K562 (cell line): Measurements from ENCODE around the gene ZNF680. TPM values are rescaled to one million over a fixed set of nuclear protein-coding genes. Genes with fewer than 3 reads are reported as not detected.

Experiments
- ATAC-seq: fragments of 200-7000 bp; cut with Tn5 transposase; 3 replicates; pipeline ENCODE4 v1.9.1; 2020; ENCODE audit warnings: moderate library complexity
- BruUV-seq: library from RNA; stranded (reverse); fragments of 400-500 nt; replicated peaks from 2 replicates; lab custom pipeline; 2021; lab: Mats Ljungman, UMichigan
- CTCF ChIA-PET: fragments of 300-600 bp; formaldehyde crosslinking; extraction: SDS; loops from one replicate; lab custom pipeline; 2021; ENCODE audit warnings: low intra/inter-chr PET ratio; lab: Yijun Ruan, JAX
- POLR2A ChIA-PET: fragments of 300-600, 350-650 bp; sonication (Branson Sonifier 250); formaldehyde crosslinking; extraction: SDS; loops from one replicate; lab custom pipeline; 2021; ENCODE audit warnings: antibody characterized with exemption, inconsistent platforms; lab: Yijun Ruan, JAX
- DNase-seq, 4 experiments: peaks; one replicate each; pipeline versions ENCODE4 v3.0.0 to v3.0.0-alpha.2; 2011 to 2018; ENCODE audit warnings: low spot score in 3 of 4, mixed read lengths in 3 of 4; ENCODE audit errors: extremely low read depth in 1 of 4
- FAIRE-seq: peaks from 2 replicates; lab custom pipeline; 2011; peaks lifted over from hg19 to GRCh38; lab: Jason Lieb, UNC
- H2AFZ ChIP-seq: 2 replicates; pipeline ENCODE4 v1.6.0; 2011; ENCODE audit warnings: low read depth, low read length, control low read depth, inconsistent platforms
- H3K27ac ChIP-seq: fragments of 200-600 bp; 3 replicates; pipeline ENCODE4 v1.8.0; 2011; ENCODE audit warnings: low read depth, mild to moderate bottlenecking, control low read depth, inconsistent platforms, low read length, moderate library complexity, mixed read lengths; ENCODE audit errors: extremely low read depth
- H3K27me3 ChIP-seq, 2 experiments: fragments of 300-600 bp in 1 of 2; 2 replicates in 1 of 2; 3 replicates in 1 of 2; pipeline versions ENCODE4 v1.6.0 to v1.8.0; 2011; ENCODE audit warnings: inconsistent platforms in 2 of 2, low read length in 2 of 2, mild to moderate bottlenecking in 1 of 2, mixed read lengths in 1 of 2, moderate library complexity in 1 of 2; ENCODE audit not compliant: control insufficient read depth in 2 of 2, insufficient read depth in 2 of 2
- H3K36me3 ChIP-seq: fragments of 300-600 bp; 3 replicates; pipeline ENCODE4 v1.8.0; 2011; ENCODE audit warnings: mild to moderate bottlenecking, low read length, inconsistent platforms; ENCODE audit not compliant: control insufficient read depth, insufficient read depth
- H3K4me1 ChIP-seq, 2 experiments: fragments of 200-600 bp in 1 of 2; replicated peaks in 1 of 2; 2 replicates in 1 of 2; 3 replicates in 1 of 2; pipeline versions ENCODE4 v1.5.1 to v1.8.0; 2011; ENCODE audit warnings: inconsistent platforms in 2 of 2, low read length in 2 of 2, mild to moderate bottlenecking in 1 of 2, mixed read lengths in 1 of 2, moderate library complexity in 1 of 2; ENCODE audit not compliant: control insufficient read depth in 2 of 2, insufficient read depth in 2 of 2
- H3K4me2 ChIP-seq: 2 replicates; pipeline ENCODE4 v1.6.1; 2011; ENCODE audit warnings: low read length, control low read depth, inconsistent platforms, mixed read lengths; ENCODE audit not compliant: insufficient read depth
- H3K4me3 ChIP-seq: fragments of 200-600 bp; sonication (generic), shearing (Covaris generic); 2 replicates; pipeline ENCODE4 v1.5.1; 2016; ENCODE audit warnings: control low read depth, inconsistent platforms
- H3K79me2 ChIP-seq: fragments of 200-600 bp; 3 replicates; pipeline ENCODE4 v1.8.0; 2011; ENCODE audit warnings: low read length, inconsistent platforms; ENCODE audit not compliant: control insufficient read depth, insufficient read depth
- H3K9ac ChIP-seq, 2 experiments: 2 replicates each; pipeline versions ENCODE4 v1.6.0 to v1.6.1; 2011; ENCODE audit warnings: low read depth in 2 of 2, low read length in 2 of 2, control low read depth in 1 of 2, inconsistent platforms in 1 of 2, mild to moderate bottlenecking in 1 of 2, mixed read lengths in 1 of 2; ENCODE audit not compliant: insufficient read depth in 1 of 2
- H3K9me1 ChIP-seq: one replicate; pipeline ENCODE4 v1.6.0; 2011; ENCODE audit warnings: inconsistent platforms, mild to moderate bottlenecking, low read length, moderate library complexity; ENCODE audit not compliant: control insufficient read depth, insufficient read depth
- H3K9me3 ChIP-seq: replicated peaks from 2 replicates; pipeline ENCODE4 v1.5.1; 2011; ENCODE audit warnings: low read depth, low read length, inconsistent platforms; ENCODE audit not compliant: control insufficient read depth, insufficient read depth
- H4K20me1 ChIP-seq: replicated peaks from 2 replicates; pipeline ENCODE4 v1.6.1; 2011; ENCODE audit warnings: low read length, inconsistent platforms, mixed read lengths; ENCODE audit not compliant: control insufficient read depth, insufficient read depth
- BRD9 ChIP-seq: fragments of 450-650 bp; IDR thresholded peaks from 2 replicates; pipeline ENCODE4 v1.6.1; 2018; ENCODE audit warnings: low read depth; ENCODE audit not compliant: partially characterized antibody
- C11orf30 ChIP-seq: fragments of 450-650 bp; IDR thresholded peaks from 2 replicates; pipeline ENCODE4 v1.6.1; 2016; ENCODE audit warnings: low read depth, mild to moderate bottlenecking
- E2F4 ChIP-seq: sonication (generic); formaldehyde crosslinking; IDR thresholded peaks from 2 replicates; pipeline ENCODE4 v1.8.0; 2022; ENCODE audit warnings: mild to moderate bottlenecking, low read depth, missing genetic modification reagents
- FOXA1 ChIP-seq: fragments of 450-650 bp; IDR thresholded peaks from 2 replicates; pipeline ENCODE4 v1.6.1; 2016; ENCODE audit warnings: mild to moderate bottlenecking, borderline replicate concordance
- HDAC2 ChIP-seq: fragments of 450-650 bp; IDR thresholded peaks from 2 replicates; pipeline ENCODE4 v1.6.1; 2016; ENCODE audit warnings: mild to moderate bottlenecking
- HIVEP1 ChIP-seq: fragments of 250-450 bp; sonication (Bioruptor Pico); IDR thresholded peaks from 2 replicates; pipeline ENCODE4 v1.4.0; 2020; ENCODE audit warnings: mild to moderate bottlenecking
- NR1H2 ChIP-seq: sonication (generic); formaldehyde crosslinking; IDR thresholded peaks from 2 replicates; pipeline ENCODE4 v1.4.0; 2020; ENCODE audit warnings: mild to moderate bottlenecking, missing genetic modification reagents
- RBM25 ChIP-seq: fragments of 200-400 bp; formaldehyde crosslinking; IDR thresholded peaks from 2 replicates; pipeline ENCODE4 v1.6.1; 2018; ENCODE audit warnings: low read length, low read depth, moderate library complexity; ENCODE audit not compliant: severe bottlenecking
- SOX6 ChIP-seq: fragments of 450-650 bp; IDR thresholded peaks from 2 replicates; pipeline ENCODE4 v1.6.1; 2014; ENCODE audit warnings: mild to moderate bottlenecking
- USF2 ChIP-seq: sonication (generic); formaldehyde crosslinking; IDR thresholded peaks from 2 replicates; pipeline ENCODE4 v1.5.0; 2020; ENCODE audit warnings: missing genetic modification reagents
- WHSC1 ChIP-seq: IDR thresholded peaks from one replicate; pipeline ENCODE4 v1.6.1; 2012; ENCODE audit warnings: low read length, control low read depth, inconsistent platforms
- ZBTB43 ChIP-seq: sonication (generic); formaldehyde crosslinking; IDR thresholded peaks from 2 replicates; pipeline ENCODE4 v1.8.0; 2023; ENCODE audit warnings: mild to moderate bottlenecking, missing genetic modification reagents
- ZC3H4 ChIP-seq: sonication (generic); formaldehyde crosslinking; IDR thresholded peaks from 2 replicates; pipeline ENCODE4 v1.9.0; 2021; ENCODE audit warnings: missing genetic modification reagents, borderline replicate concordance
- ZNF277 ChIP-seq: fragments of 250-450 bp; sonication (Bioruptor Pico); IDR thresholded peaks from 2 replicates; pipeline ENCODE4 v1.8.0; 2022; ENCODE audit warnings: inconsistent platforms, mild to moderate bottlenecking, moderate library complexity, borderline replicate concordance
- ZNF592 ChIP-seq: fragments of 450-650 bp; IDR thresholded peaks from 2 replicates; pipeline ENCODE4 v1.6.1; 2017; ENCODE audit warnings: antibody characterized with exemption, mild to moderate bottlenecking
- WGBS: fragments of 100-300 bp; shearing (Covaris generic); methylation state at CpG from one replicate; pipeline ENCODE4 v1.1.6; 2016; ENCODE audit warnings: low coverage, mixed read lengths; ENCODE audit not compliant: insufficient coverage; ENCODE audit errors: missing lambda C conversion rate; 5-methylcytosine and 5-hydroxymethylcytosine counted together
- in situ Hi-C: fragments of 300-500 bp; cut with MboI; formaldehyde crosslinking; loops from 4 replicates; pipeline ENCODE4 v1.15.0; 2018; ENCODE audit warnings: inconsistent platforms, mixed read lengths
- intact Hi-C: fragments of 100-400 bp; cut with micrococcal nuclease; formaldehyde crosslinking; loops from 2 replicates; pipeline ENCODE4 v1.14.2; 2022
- polyA plus RNA-seq, 8 experiments: library from polyadenylated mRNA; depleted of rRNA in 4 of 8; stranded (reverse) in 5 of 8; unstranded in 3 of 8; fragments of >200 nt; fragmentation: Nextera tagmentation in 2 of 8; fragmentation: Illumina TruSeq in 1 of 8; extraction: Ambion mirVana in 2 of 8; extraction: Trizol in 1 of 8; gene quantifications; 2 replicates each; pipeline versions ENCODE4 v1.2.1 to v1.2.3, GENCODE V29; 2011 to 2014; ENCODE audit warnings: inconsistent platforms in 1 of 8, missing spikeins in 1 of 8
- total RNA-seq, 7 experiments: library from RNA; depleted of rRNA in 6 of 7; stranded (reverse); fragments of >200 nt in 6 of 7; fragmentation: Illumina TruSeq in 2 of 7; extraction: Trizol in 2 of 7; gene quantifications; 2 replicates each; pipeline versions ENCODE4 v1.2.1 to v1.2.3, GENCODE V29; 2011 to 2021; ENCODE audit warnings: low replicate concordance in 1 of 7

ZNF680 gene
- total and polyA plus RNA-seq, 9 of the 15 experiments (the other 6 are each of a cell fraction or from before 2014, with no cell fraction given): 7.0 to 25.0 (median 12.0) TPM

- BruUV-seq: no TSS peak
- no peaks in the 10 kb centered on the region for H3K9me1 ChIP-seq
- H3K27me3 ChIP-seq: no peaks in the 10 kb centered on the region
- ChIA-PET POLR2A (no interaction called here), CTCF (no interaction called here)
- ATAC-seq (no peak), DNase-seq (no peak), FAIRE-seq (no peak)
- no peaks in the 10 kb centered on the region for H4K20me1 ChIP-seq
- H3K4me1 ChIP-seq: peaks cover 0 to 6% of the 10 kb centered on the region in 2 experiments; a peak in 1 of 5 replicates
- no peak overlapping the region for H2AFZ ChIP-seq
- H3K9ac ChIP-seq: no peak overlapping the region
- no peak overlapping the region for H3K27ac ChIP-seq
- intact Hi-C loops: loop anchor here (5.0 kb wide), 1 partner anchor 84 kb away; no protein-coding TSS in a partner anchor
- H3K4me3 ChIP-seq: no peak overlapping the region
- in situ Hi-C loops: no loop called here
- no peaks in the 10 kb centered on the region for H3K36me3 ChIP-seq
- no peaks in the 10 kb centered on the region for H3K79me2 ChIP-seq
- no peak overlapping the region for H3K4me2 ChIP-seq
- peaks cover 4% of the 10 kb centered on the region for H3K9me3 ChIP-seq
- WGBS: 28% methylated on average over 1 of the region's 1 CpG
- TF ChIP-seq BRD9 (no peak), ZNF592 (no peak), SOX6 (no peak), RBM25 (no peak), ZBTB43 (CRISPR knock-in tag) (no peak), HIVEP1 (CRISPR knock-in tag) (no peak), E2F4 (no peak), WHSC1 (no peak), USF2 (no peak), HDAC2 (no peak), C11orf30 (no peak), ZC3H4 (no peak), ZNF277 (CRISPR knock-in tag) (no peak), FOXA1 (no peak), NR1H2 (CRISPR knock-in tag) (no peak)
These were observed 64.6 kb downstream of the ZNF680 start for GRCh38 chr7:64498270-64498669.
